HL-60 (cell line): ENCODE data around the gene DNAH8.
"Not testable (repeated sequence)": the region's sequence is repeated elsewhere in the genome, so short reads cannot be mapped to it uniquely, and the experiment has no call there.

Experiments used
- DNase-seq, 2 experiments: peaks; one replicate each; pipeline ENCODE4 v3.0.0-alpha.2; 2010 to 2020; ENCODE audit warnings: low read depth in 1 of 2, low spot score in 1 of 2
- H3K27ac ChIP-seq: fragments of 250-450 bp; sonication (Bioruptor Pico); replicated peaks from 2 replicates; pipeline ENCODE4 v1.5.1; 2020; ENCODE audit warnings: mild to moderate bottlenecking, moderate library complexity
- H3K27me3 ChIP-seq: fragments of 250-450 bp; sonication (Bioruptor Pico); 2 replicates; pipeline ENCODE4 v1.5.1; 2021; ENCODE audit warnings: mild to moderate bottlenecking, moderate library complexity; ENCODE audit not compliant: insufficient read depth, poor library complexity, severe bottlenecking
- H3K4me3 ChIP-seq: replicated peaks from 2 replicates; pipeline ENCODE4 v1.5.1; 2011; ENCODE audit warnings: mild to moderate bottlenecking, control low read depth, low read length; ENCODE audit not compliant: insufficient read depth
- CTCF ChIP-seq: IDR thresholded peaks from one replicate; pipeline ENCODE4 v1.5.1; 2011; ENCODE audit warnings: low read length, control low read depth, inconsistent platforms; ENCODE audit not compliant: insufficient read depth
- GABPA ChIP-seq: IDR thresholded peaks from 2 replicates; pipeline ENCODE4 v1.6.1; 2012; ENCODE audit warnings: low read depth
- POLR2AphosphoS5 ChIP-seq: IDR thresholded peaks from 2 replicates; pipeline ENCODE4 v1.6.1; 2012; ENCODE audit warnings: low read depth
- REST ChIP-seq: IDR thresholded peaks from 2 replicates; pipeline ENCODE4 v1.6.1; 2012; ENCODE audit warnings: low read depth; ENCODE audit not compliant: insufficient replicate concordance
- SPI1 ChIP-seq: IDR thresholded peaks from 2 replicates; pipeline ENCODE4 v1.6.1; 2012; ENCODE audit warnings: low read depth, mild to moderate bottlenecking, borderline replicate concordance

The DNAH8 gene

DNA sequence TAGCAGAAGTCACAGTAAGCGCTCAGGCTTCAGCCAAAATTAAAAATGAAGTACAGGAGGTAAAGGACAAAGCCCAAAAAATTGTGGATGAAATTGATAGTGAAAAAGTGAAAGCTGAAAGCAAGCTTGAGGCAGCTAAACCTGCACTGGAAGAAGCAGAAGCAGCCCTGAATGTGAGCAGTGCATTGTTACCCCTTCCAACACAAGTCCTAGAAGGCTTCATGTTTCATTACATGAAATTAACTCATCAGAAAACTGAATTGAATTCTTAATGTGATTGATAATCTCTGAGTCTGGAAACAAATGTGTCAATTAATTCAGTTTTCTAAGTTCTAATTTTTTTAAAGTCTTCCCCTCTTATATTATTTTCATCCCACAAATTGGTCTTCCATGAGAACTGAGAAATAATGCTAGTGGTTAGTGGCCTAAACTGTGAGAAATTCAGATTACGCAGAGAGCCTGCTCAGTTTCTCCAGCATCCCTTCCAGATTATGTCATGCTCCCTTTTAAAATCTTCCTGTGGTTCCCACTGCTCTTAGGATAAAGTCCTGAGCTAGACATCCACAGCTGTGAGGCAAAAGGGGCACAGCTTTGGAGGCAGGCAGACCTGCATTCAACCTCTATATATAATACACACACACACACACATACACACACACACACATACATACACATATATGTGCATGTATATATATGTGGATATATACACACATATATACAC, 200.3 kb downstream of the DNAH8 start:
- no peak overlapping the region for H3K4me3 ChIP-seq
- no peak overlapping the region for H3K27ac ChIP-seq
- no peak for DNase-seq
- H3K27me3 ChIP-seq, result peaks cover 5% of the 10 kb centered on the region
- TF ChIP-seq REST (no peak), SPI1 (no peak), GABPA (no peak), CTCF (no peak), POLR2AphosphoS5 (no peak)

DNA sequence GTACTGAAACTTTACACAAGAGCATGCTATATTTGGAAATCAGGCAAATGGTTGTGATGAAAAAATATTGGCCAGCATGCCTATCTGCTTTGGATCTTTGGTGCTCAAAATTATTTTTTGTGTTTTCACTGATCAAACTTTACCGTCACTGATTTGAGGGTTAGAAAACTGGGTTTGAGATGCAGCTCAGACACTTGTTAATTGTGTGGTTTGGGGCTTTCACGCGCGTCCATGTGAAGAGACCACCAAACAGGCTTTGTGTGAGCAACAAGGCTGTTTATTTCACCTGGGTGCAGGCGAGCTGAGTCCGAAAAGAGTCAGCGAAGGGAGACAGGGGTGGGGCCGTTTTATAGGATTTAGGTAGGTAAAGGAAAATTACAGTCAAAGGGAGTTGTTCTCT, 206.4 kb downstream of the DNAH8 start:
- DNase-seq, H3K27ac ChIP-seq, H3K4me3 ChIP-seq, H3K27me3 ChIP-seq: not testable (repeated sequence)

DNA sequence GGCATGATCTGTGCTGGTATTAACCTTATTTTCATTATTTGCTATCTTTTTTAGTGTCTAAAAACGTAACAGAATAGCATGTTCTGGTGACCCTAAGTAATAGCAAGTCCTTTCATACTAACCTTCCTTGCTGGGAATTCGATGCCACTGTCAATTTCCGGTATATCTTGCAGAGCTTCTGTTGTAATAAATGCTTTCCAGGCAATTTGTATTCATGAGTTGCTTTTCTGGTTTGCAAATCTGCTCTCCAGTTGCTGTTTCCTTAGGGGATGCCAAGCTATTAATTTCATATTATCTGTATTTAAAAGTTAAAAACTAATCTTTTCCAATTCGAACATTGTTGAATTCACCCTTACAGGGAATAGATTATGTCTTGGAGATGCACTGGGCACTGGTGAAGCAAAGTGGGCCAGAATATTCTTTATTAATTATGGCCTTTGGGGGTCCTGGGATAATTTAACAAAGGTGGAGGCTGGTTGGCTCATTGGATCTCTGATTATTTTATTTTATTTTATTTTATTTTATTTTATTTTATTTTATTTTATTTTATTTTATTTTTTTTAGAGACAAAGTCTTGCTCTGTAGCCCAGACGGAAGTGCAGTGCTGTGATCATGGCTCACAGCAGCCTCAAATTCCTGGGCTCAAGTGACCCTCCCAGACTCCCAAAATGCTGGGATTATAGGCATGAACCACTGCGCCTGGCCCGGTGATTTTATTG, 209.8 kb downstream of the DNAH8 start:
- Histone ChIP-seq H3K27me3 (no peaks in the 10 kb centered on the region), H3K27ac (no peak overlapping the region), H3K4me3 (no peak overlapping the region)
- no peak for TF ChIP-seq POLR2AphosphoS5
- TF ChIP-seq GABPA, result no peak
- no peak for TF ChIP-seq CTCF
- TF ChIP-seq REST, result no peak
- TF ChIP-seq SPI1, result no peak
- no peak for DNase-seq

DNA sequence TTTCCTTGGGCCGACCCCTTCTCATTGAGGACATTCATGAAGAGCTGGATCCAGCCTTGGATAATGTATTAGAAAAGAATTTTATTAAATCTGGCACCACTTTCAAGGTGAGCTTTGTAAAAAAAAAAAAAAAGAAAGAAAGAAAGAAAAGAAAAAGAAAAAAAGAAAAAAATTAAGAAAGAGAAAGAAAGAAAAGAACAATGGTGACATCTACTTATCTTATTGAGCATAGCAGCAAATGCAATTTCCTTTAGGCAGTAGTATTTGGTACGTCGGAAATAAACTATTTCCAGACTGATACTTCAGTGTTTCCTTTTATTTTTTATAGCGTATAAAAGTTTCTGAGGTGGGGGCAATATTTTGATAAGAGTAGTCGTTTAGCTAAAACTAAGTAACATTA, 214.4 kb downstream of the DNAH8 start:
- TF ChIP-seq CTCF (no peak), GABPA (no peak), SPI1 (no peak), REST (no peak), POLR2AphosphoS5 (no peak)
- Histone ChIP-seq H3K27ac (no peak overlapping the region), H3K27me3 (peaks cover 14% of the 10 kb centered on the region), H3K4me3 (no peak overlapping the region)
- no peak for DNase-seq
